ENCODE results near the gene IFNAR2. TPM values are rescaled to one million over a fixed set of nuclear protein-coding genes. Genes with fewer than 3 reads are reported as not detected.

Gene IFNAR2
- total RNA-seq, 1 experiment from 2014 or later = 31.0 TPM

- no peak overlapping the region for H3K4me3 Mint-ChIP-seq (ENCODE audit: low read depth, unreplicated experiment)
- peaks cover 46% of the 10 kb centered on the region for H3K4me1 Mint-ChIP-seq (ENCODE audit: low read depth, unreplicated experiment)
- no peaks in the 10 kb centered on the region for H3K27me3 Mint-ChIP-seq (ENCODE audit: unreplicated experiment)
- intact Hi-C loops (cut with micrococcal nuclease; ENCODE audit: unreplicated experiment) = no loop called here
- peaks cover 26% of the 10 kb centered on the region for H3K36me3 Mint-ChIP-seq (ENCODE audit: insufficient read depth, unreplicated experiment)
- TF ChIP-seq CTCF (IDR thresholded peaks at IDR 0.05; ENCODE audit: unreplicated experiment) = no peak
- BruUV-seq (replicated peaks) = no TSS peak
- no peak for DNase-seq
- H3K9me3 Mint-ChIP-seq (ENCODE audit: low read depth, unreplicated experiment) = no peaks in the 10 kb centered on the region
- H3K27ac Mint-ChIP-seq (ENCODE audit: unreplicated experiment) = no peak overlapping the region
- CTCF ChIA-PET = interaction anchor here (0.7 kb wide), 1 partner anchor 21 kb away, joined by 4 read pairs; no protein-coding TSS in a partner anchor
Observed at GRCh38 chr21:33270986-33271385, 41.2 kb downstream of the IFNAR2 start.

DNA sequence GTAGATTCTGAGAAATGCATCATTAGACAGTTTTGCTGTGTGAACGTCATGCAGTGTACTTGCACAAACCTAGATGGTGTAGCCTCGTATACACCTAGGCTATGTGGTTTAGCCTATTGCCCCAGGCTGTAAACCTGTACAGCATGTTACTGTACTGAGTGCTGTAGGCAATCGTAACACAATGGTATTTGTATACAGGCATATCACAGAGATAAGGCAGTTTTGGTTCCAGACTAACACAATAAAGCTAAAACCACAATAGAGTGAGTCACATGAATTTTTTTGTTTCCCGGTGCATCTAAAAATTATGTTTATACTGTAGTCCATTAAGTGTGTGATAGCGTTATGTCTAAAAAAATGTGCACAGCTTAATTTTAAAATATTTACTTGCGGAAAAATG lies 43.3 kb downstream of the IFNAR2 start:
- CTCF ChIA-PET = no interaction called here
- intact Hi-C loops (cut with micrococcal nuclease; ENCODE audit: unreplicated experiment) = no loop called here
- Mint-ChIP-seq H3K4me3 (ENCODE audit: low read depth, unreplicated experiment) (no peak overlapping the region), H3K27me3 (ENCODE audit: unreplicated experiment) (no peaks in the 10 kb centered on the region), H3K9me3 (ENCODE audit: low read depth, unreplicated experiment) (no peaks in the 10 kb centered on the region), H3K27ac (ENCODE audit: unreplicated experiment) (no peak overlapping the region), H3K36me3 (ENCODE audit: insufficient read depth, unreplicated experiment) (peaks cover 16% of the 10 kb centered on the region), H3K4me1 (ENCODE audit: low read depth, unreplicated experiment) (peaks cover 32% of the 10 kb centered on the region)
- TF ChIP-seq CTCF (IDR thresholded peaks at IDR 0.05; ENCODE audit: unreplicated experiment) = no peak
- no TSS peak for BruUV-seq (replicated peaks)
- no peak for DNase-seq

- no peak for DNase-seq
Observed at GRCh38 chr21:33278721-33279120, 49.0 kb downstream of the IFNAR2 start.

DNA sequence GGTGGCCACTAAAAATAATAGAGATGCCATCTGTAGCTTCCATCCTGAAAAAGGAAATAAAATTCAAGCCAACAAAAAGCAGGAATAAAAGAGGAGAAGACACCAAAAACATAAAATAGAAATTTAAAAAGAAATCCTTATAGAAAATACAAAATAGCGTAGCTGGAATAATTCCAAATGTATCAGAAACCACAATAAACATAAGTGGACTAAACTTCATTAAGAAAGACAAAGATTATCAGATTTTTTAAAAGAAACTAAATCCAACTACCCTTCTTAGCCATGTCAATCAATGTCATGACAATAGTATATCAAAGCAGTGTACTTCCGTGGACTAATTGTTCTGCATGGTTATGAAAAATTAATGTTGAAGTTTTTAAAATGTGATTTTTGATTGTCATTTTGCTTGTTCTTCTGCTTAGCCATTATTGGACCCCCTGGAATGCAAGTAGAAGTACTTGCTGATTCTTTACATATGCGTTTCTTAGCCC lies 49.6 kb downstream of the IFNAR2 start:
- BruUV-seq (replicated peaks) = no TSS peak

More at GRCh38 chr21:33278721-33279120, 49.0 kb downstream of the IFNAR2 start:
- BruUV-seq (replicated peaks) = no TSS peak
- Mint-ChIP-seq H3K36me3 (ENCODE audit: insufficient read depth, unreplicated experiment) (peaks cover 4% of the 10 kb centered on the region), H3K9me3 (ENCODE audit: low read depth, unreplicated experiment) (no peaks in the 10 kb centered on the region), H3K4me1 (ENCODE audit: low read depth, unreplicated experiment) (no peaks in the 10 kb centered on the region), H3K4me3 (ENCODE audit: low read depth, unreplicated experiment) (no peak overlapping the region), H3K27me3 (ENCODE audit: unreplicated experiment) (no peaks in the 10 kb centered on the region), H3K27ac (ENCODE audit: unreplicated experiment) (no peak overlapping the region)
- CTCF ChIA-PET = no interaction called here
- intact Hi-C loops (cut with micrococcal nuclease; ENCODE audit: unreplicated experiment) = no loop called here
- TF ChIP-seq CTCF (IDR thresholded peaks at IDR 0.05; ENCODE audit: unreplicated experiment) = no peak

More for the DNA sequence above, 49.6 kb downstream of the IFNAR2 start:
- no peak for TF ChIP-seq CTCF (IDR thresholded peaks at IDR 0.05; ENCODE audit: unreplicated experiment)
- intact Hi-C loops (cut with micrococcal nuclease; ENCODE audit: unreplicated experiment) = no loop called here
- H3K36me3 Mint-ChIP-seq (ENCODE audit: insufficient read depth, unreplicated experiment) = peaks cover 9% of the 10 kb centered on the region
- H3K27ac Mint-ChIP-seq (ENCODE audit: unreplicated experiment) = no peak overlapping the region
- CTCF ChIA-PET = no interaction called here
- H3K4me3 Mint-ChIP-seq (ENCODE audit: low read depth, unreplicated experiment) = no peak overlapping the region
- DNase-seq = no peak
- no peaks in the 10 kb centered on the region for H3K4me1 Mint-ChIP-seq (ENCODE audit: low read depth, unreplicated experiment)
- no peaks in the 10 kb centered on the region for H3K9me3 Mint-ChIP-seq (ENCODE audit: low read depth, unreplicated experiment)
- H3K27me3 Mint-ChIP-seq (ENCODE audit: unreplicated experiment) = no peaks in the 10 kb centered on the region

Other genes starting within 250 kb of the IFNAR2 start
- gene OLIG2, start 204.0 kb upstream of the IFNAR2 start, total RNA-seq (2022) = not detected in 2 replicates
- not detected in 2 replicates for gene OLIG1, start 159.8 kb upstream of the IFNAR2 start, total RNA-seq (2022)
- 16.0 and 18.2 TPM in 2 replicates for gene IL10RB, start 36.4 kb downstream of the IFNAR2 start, total RNA-seq (2022)
- gene IFNAR1, start 95.0 kb downstream of the IFNAR2 start, total RNA-seq (2022) = 32.1 and 35.2 TPM in 2 replicates
- 58.1 and 59.8 TPM in 2 replicates for gene IFNGR2, start 173.5 kb downstream of the IFNAR2 start, total RNA-seq (2022)

Measured in Calu3 (cell line).